Mammary epithelial cell (primary cell): ENCODE measurements around the gene PPM1F.

Source experiments
- EZH2 ChIP-seq: IDR thresholded peaks from 2 replicates; pipeline ENCODE4 v1.6.1; 2012; ENCODE audit warnings: low read length, inconsistent platforms, borderline replicate concordance
- TF ChIP-seq, protein P1 (sequence below), 2 donors: IDR thresholded peaks in 1 of 2; conservative IDR thresholded peaks in 1 of 2; 2 replicates each; pipeline ENCODE4 v1.5.1; 2011 to 2012; ENCODE audit warnings: inconsistent platforms in 2 of 2, low read length in 2 of 2, mild to moderate bottlenecking in 2 of 2, control low read depth in 1 of 2, low read depth in 1 of 2; ENCODE audit not compliant: insufficient read depth in 1 of 2; ENCODE audit errors: extremely low read depth in 1 of 2

DNA sequence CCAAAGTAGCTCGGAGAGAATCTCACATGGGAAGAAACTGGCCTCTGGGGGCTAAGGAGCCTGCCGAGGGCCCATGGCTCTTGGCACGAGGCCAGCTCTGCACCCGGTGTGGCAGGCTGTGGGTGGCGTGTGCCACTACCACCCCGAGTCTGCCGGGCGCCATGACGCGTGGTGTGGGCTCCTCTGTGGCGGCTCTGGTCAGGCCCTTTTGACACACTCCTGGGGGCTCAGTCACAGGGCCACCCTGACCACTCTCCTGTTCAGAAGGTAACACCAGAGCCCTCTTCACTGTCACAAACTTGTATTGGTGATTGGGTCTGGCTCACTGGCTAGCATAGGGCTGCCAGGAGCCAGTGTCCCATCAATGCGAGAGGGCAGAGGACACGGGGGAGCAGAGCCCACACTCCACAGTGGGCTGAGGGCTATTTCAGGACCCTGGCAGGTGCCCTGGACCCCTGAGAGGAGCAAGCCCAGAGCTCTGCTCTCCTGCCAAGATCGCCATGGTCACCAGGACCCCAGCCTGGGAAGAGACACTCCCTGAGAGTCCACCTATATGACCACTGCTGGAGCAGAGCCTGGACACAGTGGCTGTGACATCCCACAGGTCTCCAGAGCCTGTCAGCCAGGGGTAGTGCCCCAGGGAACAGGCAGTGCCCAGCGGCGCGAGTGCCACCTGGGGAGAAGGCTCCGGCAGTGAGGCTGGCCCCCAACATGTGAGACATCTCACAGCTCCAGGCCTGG lies 8.6 kb upstream of the PPM1F start:
- TF ChIP-seq, protein P1, sequence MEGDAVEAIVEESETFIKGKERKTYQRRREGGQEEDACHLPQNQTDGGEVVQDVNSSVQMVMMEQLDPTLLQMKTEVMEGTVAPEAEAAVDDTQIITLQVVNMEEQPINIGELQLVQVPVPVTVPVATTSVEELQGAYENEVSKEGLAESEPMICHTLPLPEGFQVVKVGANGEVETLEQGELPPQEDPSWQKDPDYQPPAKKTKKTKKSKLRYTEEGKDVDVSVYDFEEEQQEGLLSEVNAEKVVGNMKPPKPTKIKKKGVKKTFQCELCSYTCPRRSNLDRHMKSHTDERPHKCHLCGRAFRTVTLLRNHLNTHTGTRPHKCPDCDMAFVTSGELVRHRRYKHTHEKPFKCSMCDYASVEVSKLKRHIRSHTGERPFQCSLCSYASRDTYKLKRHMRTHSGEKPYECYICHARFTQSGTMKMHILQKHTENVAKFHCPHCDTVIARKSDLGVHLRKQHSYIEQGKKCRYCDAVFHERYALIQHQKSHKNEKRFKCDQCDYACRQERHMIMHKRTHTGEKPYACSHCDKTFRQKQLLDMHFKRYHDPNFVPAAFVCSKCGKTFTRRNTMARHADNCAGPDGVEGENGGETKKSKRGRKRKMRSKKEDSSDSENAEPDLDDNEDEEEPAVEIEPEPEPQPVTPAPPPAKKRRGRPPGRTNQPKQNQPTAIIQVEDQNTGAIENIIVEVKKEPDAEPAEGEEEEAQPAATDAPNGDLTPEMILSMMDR (conservative IDR thresholded peaks at IDR 0.05 in 1 of 2, IDR thresholded peaks at IDR 0.05 in 1 of 2; ENCODE audit: extremely low read depth in 1 of 2, insufficient read depth in 1 of 2, low read depth in 1 of 2, low read length in 2 of 2): no peak
- no peak for TF ChIP-seq EZH2
